Thyroid gland (tissue), 4 donors: Measurements from ENCODE around the gene ATP6V1D. TPM values are rescaled to one million over a fixed set of nuclear protein-coding genes. Genes with fewer than 3 reads are reported as not detected.

Source experiments
- DNase-seq, 2 donors: peaks; one replicate each; pipeline ENCODE4 v3.0.0-alpha.2; 2019
- H3K27ac ChIP-seq, 3 donors: fragments of 200-600 bp; sonication (generic); 1 replicate in 2 of 3; 2 replicates in 1 of 3; pipeline ENCODE4 v1.5.1; 2016 to 2019; ENCODE audit warnings: mild to moderate bottlenecking in 1 of 3, moderate library complexity in 1 of 3
- H3K27me3 ChIP-seq: fragments of 200-600 bp; sonication (generic); one replicate; pipeline ENCODE4 v1.5.1; 2019
- H3K36me3 ChIP-seq, 2 donors: fragments of 200-600 bp; sonication (generic); one replicate each; pipeline ENCODE4 v1.5.1; 2016 to 2019
- H3K4me1 ChIP-seq, 2 donors: fragments of 200-600 bp; sonication (generic); one replicate each; pipeline ENCODE4 v1.5.1; 2017 to 2019
- H3K4me3 ChIP-seq, 3 donors: fragments of 200-600 bp; sonication (generic); replicated peaks in 1 of 3; 1 replicate in 2 of 3; 2 replicates in 1 of 3; pipeline ENCODE4 v1.5.1; 2016; ENCODE audit warnings: mild to moderate bottlenecking in 1 of 3
- H3K9me3 ChIP-seq: fragments of 200-600 bp; sonication (generic); one replicate; pipeline ENCODE4 v1.5.1; 2017
- CTCF ChIP-seq, 6 experiments: fragments of 200-600 bp in 3 of 6; fragments of 450-650 bp in 3 of 6; sonication (generic) in 3 of 6; IDR thresholded peaks; one replicate each; pipeline ENCODE4 v1.5.1; 2016 to 2019; ENCODE audit warnings: antibody characterized with exemption in 6 of 6, mild to moderate bottlenecking in 2 of 6, inconsistent platforms in 1 of 6, moderate library complexity in 1 of 6
- POLR2A ChIP-seq, 2 donors: fragments of 450-650 bp; IDR thresholded peaks; one replicate each; pipeline ENCODE4 v1.6.1; 2017; ENCODE audit warnings: antibody characterized with exemption in 2 of 2, mild to moderate bottlenecking in 2 of 2, moderate library complexity in 1 of 2
- WGBS, 2 donors: methylation state at CpG; one replicate each; pipeline ENCODE4 v1.1.5; 2017; 5-methylcytosine and 5-hydroxymethylcytosine counted together
- intact Hi-C: fragments of 100-400 bp; cut with DNase I; formaldehyde crosslinking; loops from one replicate; pipeline ENCODE4 v1.15.1; 2023
- small RNA-seq: library from RNA; depleted of rRNA; stranded (forward); fragments of <200 nt; gene quantifications from one replicate; pipeline ENCODE3, GENCODE V24; 2016
- total RNA-seq, 4 donors: library from RNA; depleted of rRNA; stranded (reverse); fragments of >200 nt; gene quantifications; one replicate each; pipeline ENCODE4 v1.2.3, GENCODE V29; 2016

Gene ATP6V1D
- total RNA-seq, 4 donors from 2014 or later, result 123 to 220 (median 192) TPM

GRCh38 chr14:67311868-67312267 is 47.7 kb downstream of the ATP6V1D start:
- Histone ChIP-seq H3K27ac (peak overlapping the region; percentile 4 to 37 (median 28)), H3K4me1 (peaks cover 7 to 10% of the 10 kb centered on the region in 2 donors), H3K4me3 (no peak overlapping the region), H3K27me3 (no peaks in the 10 kb centered on the region), H3K36me3 (no peaks in the 10 kb centered on the region), H3K9me3 (no peaks in the 10 kb centered on the region)
- intact Hi-C loops, result no loop called here
- DNase-seq, result no peak
- 98 to 99% methylated on average over 2 of the region's 2 CpGs for WGBS, 2 donors
- TF ChIP-seq CTCF (IDR thresholded peaks at IDR 0.05), result no peak
- no peak for TF ChIP-seq POLR2A (IDR thresholded peaks at IDR 0.05)

Small RNA genes lying within 50 kb of the gene (small RNA-seq; reads per million reads assigned to genes)
- gene RF00019, result not detected

Other genes with a start within 250 kb of the ATP6V1D start
- not detected for gene GARIN2, start 170.4 kb downstream of the ATP6V1D start, total RNA-seq
- 10 to 100 TPM; 62.6 to 88.4 (median 77.5) TPM for gene PALS1, start 118.4 kb downstream of the ATP6V1D start, total RNA-seq
- 10 to 100 TPM; 53.3 to 98.5 (median 69.6) TPM for gene EIF2S1, start 524 bp upstream of the ATP6V1D start, total RNA-seq
- gene PLEK2, start 52.4 kb upstream of the ATP6V1D start, total RNA-seq, result 10 to 100 TPM; 22.0 to 75.2 (median 58.6) TPM
- 10 to 100 TPM; 27.3 to 63.5 (median 35.0) TPM for gene TMEM229B, start 128.9 kb upstream of the ATP6V1D start, total RNA-seq
- 100 to 1,000 TPM; 225 to 336 (median 241) TPM for gene PLEKHH1, start 173.5 kb upstream of the ATP6V1D start, total RNA-seq
- gene PIGH, start 240.5 kb upstream of the ATP6V1D start, total RNA-seq, result 100 to 1,000 TPM in 1 of 4 donors, 10 to 100 TPM in 3; 43.0 to 103 (median 63.1) TPM